Fibroblast of mammary gland (primary cell): ENCODE measurements around the gene SCAF11.

Experiments
- DNase-seq: peaks from one replicate; pipeline ENCODE4 v3.0.0-alpha.2; 2010; ENCODE audit warnings: low read depth
- H3K4me3 ChIP-seq: 2 replicates; pipeline ENCODE4 v1.5.1; 2011; ENCODE audit warnings: low read depth, mild to moderate bottlenecking, low read length, moderate library complexity; ENCODE audit not compliant: control insufficient read depth
- CTCF ChIP-seq: conservative IDR thresholded peaks from 2 replicates; pipeline ENCODE4 v1.5.1; 2011; ENCODE audit warnings: low read depth, low read length, inconsistent platforms; ENCODE audit not compliant: control insufficient read depth, insufficient read depth

Gene SCAF11

GRCh38 chr12:45969084-45969483, 21.3 kb downstream of the SCAF11 start:
- no peak for TF ChIP-seq CTCF
- DNase-seq, result no peak
- no peak overlapping the region for H3K4me3 ChIP-seq

GRCh38 chr12:45966486-45966885, 23.9 kb downstream of the SCAF11 start:
- no peak overlapping the region for H3K4me3 ChIP-seq
- peak; percentile 56 for DNase-seq
- no peak for TF ChIP-seq CTCF

GRCh38 chr12:45962553-45963325, 27.6 kb downstream of the SCAF11 start:
- DNase-seq, result no peak
- no peak overlapping the region for H3K4me3 ChIP-seq
- TF ChIP-seq CTCF, result no peak

- H3K4me3 ChIP-seq, result no peak overlapping the region
- DNase-seq, result no peak
- TF ChIP-seq CTCF, result no peak
Measured at GRCh38 chr12:45959728-45960127, 30.6 kb downstream of the SCAF11 start.

GRCh38 chr12:45959025-45959424, 31.3 kb downstream of the SCAF11 start:
- H3K4me3 ChIP-seq, result no peak overlapping the region
- TF ChIP-seq CTCF, result no peak
- DNase-seq, result no peak

GRCh38 chr12:45948546-45948945, 41.8 kb downstream of the SCAF11 start:
- no peak overlapping the region for H3K4me3 ChIP-seq
- no peak for DNase-seq
- TF ChIP-seq CTCF, result no peak
